ENCODE measurements around the gene PHACTR2.
"Not testable (repeated sequence)": the region's sequence is repeated elsewhere in the genome, so short reads cannot be mapped to it uniquely, and the experiment has no call there.

The PHACTR2 gene

GRCh38 chr6:143664171-143664570 lies 13.6 kb upstream of the PHACTR2 start:
- Histone ChIP-seq H3K27ac (replicated peaks) (no peak overlapping the region), H3K27me3 (ENCODE audit: insufficient read depth, poor library complexity, severe bottlenecking) (no peaks in the 10 kb centered on the region), H3K4me3 (replicated peaks; ENCODE audit: insufficient read depth, low read length) (no peak overlapping the region)
- no peak for DNase-seq (ENCODE audit: low read depth in 1 of 2, low spot score in 1 of 2)
- TF ChIP-seq, protein P1, sequence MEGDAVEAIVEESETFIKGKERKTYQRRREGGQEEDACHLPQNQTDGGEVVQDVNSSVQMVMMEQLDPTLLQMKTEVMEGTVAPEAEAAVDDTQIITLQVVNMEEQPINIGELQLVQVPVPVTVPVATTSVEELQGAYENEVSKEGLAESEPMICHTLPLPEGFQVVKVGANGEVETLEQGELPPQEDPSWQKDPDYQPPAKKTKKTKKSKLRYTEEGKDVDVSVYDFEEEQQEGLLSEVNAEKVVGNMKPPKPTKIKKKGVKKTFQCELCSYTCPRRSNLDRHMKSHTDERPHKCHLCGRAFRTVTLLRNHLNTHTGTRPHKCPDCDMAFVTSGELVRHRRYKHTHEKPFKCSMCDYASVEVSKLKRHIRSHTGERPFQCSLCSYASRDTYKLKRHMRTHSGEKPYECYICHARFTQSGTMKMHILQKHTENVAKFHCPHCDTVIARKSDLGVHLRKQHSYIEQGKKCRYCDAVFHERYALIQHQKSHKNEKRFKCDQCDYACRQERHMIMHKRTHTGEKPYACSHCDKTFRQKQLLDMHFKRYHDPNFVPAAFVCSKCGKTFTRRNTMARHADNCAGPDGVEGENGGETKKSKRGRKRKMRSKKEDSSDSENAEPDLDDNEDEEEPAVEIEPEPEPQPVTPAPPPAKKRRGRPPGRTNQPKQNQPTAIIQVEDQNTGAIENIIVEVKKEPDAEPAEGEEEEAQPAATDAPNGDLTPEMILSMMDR (IDR thresholded peaks at IDR 0.05; ENCODE audit: insufficient read depth, low read length) = no peak
- TF ChIP-seq GABPA (IDR thresholded peaks at IDR 0.05; ENCODE audit: low read depth) = no peak

- H3K4me3 ChIP-seq (replicated peaks; ENCODE audit: insufficient read depth, low read length); H3K27ac ChIP-seq (replicated peaks); H3K27me3 ChIP-seq (ENCODE audit: insufficient read depth, poor library complexity, severe bottlenecking); DNase-seq (ENCODE audit: low read depth in 1 of 2, low spot score in 1 of 2): not testable (repeated sequence)
Measured at GRCh38 chr6:143666007-143666406, 11.8 kb upstream of the PHACTR2 start.

DNA sequence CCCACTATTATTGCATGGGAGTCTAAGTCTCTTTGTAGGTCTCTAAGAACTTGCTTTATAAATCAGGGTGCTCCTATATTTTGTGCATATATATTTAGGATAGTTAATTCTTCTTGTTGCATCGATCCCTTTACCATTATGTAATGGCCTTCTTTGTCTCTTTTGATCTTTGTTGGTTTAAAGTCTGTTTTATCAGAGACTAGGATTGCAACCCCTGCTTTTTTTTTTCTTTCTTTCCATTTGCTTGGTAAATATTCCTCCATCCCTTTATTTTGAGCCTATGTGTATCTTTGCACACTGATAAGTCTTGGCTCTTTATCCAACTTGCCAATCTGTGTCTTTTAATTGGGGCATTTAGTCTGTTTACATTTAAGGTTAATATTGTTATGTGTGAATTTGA lies 8.3 kb upstream of the PHACTR2 start:
- not testable (repeated sequence) for H3K27me3 ChIP-seq (ENCODE audit: insufficient read depth, poor library complexity, severe bottlenecking); H3K4me3 ChIP-seq (replicated peaks; ENCODE audit: insufficient read depth, low read length); DNase-seq (ENCODE audit: low read depth in 1 of 2, low spot score in 1 of 2); H3K27ac ChIP-seq (replicated peaks)

DNA sequence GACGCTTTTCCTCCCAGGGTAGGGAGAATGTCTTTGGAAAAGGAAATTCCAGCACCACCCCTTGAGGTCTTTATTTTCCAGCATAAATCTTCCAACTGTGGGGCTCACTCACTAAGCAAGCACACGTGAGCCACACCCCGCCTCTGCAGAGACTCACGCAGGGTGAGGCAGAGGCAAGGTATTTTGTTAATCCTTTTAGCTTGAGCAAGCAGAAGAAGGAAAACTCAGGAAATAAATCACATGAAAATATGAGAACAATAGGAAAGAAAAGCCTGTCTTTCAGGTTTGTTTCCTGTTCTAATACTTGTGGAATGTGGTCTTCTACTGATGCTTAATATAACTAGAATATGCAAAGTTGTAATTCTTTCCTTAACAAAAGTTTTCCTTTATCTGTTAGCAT lies 4.1 kb upstream of the PHACTR2 start:
- DNase-seq (ENCODE audit: low read depth in 1 of 2, low spot score in 1 of 2) = no peak

GRCh38 chr6:143674483-143675381 lies 3.0 kb upstream of the PHACTR2 start:
- Histone ChIP-seq H3K27ac (replicated peaks) (no peak overlapping the region), H3K4me3 (replicated peaks; ENCODE audit: insufficient read depth, low read length) (no peak overlapping the region), H3K27me3 (ENCODE audit: insufficient read depth, poor library complexity, severe bottlenecking) (peaks cover 3% of the 10 kb centered on the region)
- TF ChIP-seq POLR2AphosphoS5 (IDR thresholded peaks at IDR 0.05; ENCODE audit: low read depth) (no peak), GABPA (IDR thresholded peaks at IDR 0.05; ENCODE audit: low read depth) (no peak), SPI1 (IDR thresholded peaks at IDR 0.05; ENCODE audit: borderline replicate concordance, low read depth) (no peak)
- TF ChIP-seq, protein P1 (IDR thresholded peaks at IDR 0.05; ENCODE audit: insufficient read depth, low read length) = no peak
- TF ChIP-seq, protein P2, sequence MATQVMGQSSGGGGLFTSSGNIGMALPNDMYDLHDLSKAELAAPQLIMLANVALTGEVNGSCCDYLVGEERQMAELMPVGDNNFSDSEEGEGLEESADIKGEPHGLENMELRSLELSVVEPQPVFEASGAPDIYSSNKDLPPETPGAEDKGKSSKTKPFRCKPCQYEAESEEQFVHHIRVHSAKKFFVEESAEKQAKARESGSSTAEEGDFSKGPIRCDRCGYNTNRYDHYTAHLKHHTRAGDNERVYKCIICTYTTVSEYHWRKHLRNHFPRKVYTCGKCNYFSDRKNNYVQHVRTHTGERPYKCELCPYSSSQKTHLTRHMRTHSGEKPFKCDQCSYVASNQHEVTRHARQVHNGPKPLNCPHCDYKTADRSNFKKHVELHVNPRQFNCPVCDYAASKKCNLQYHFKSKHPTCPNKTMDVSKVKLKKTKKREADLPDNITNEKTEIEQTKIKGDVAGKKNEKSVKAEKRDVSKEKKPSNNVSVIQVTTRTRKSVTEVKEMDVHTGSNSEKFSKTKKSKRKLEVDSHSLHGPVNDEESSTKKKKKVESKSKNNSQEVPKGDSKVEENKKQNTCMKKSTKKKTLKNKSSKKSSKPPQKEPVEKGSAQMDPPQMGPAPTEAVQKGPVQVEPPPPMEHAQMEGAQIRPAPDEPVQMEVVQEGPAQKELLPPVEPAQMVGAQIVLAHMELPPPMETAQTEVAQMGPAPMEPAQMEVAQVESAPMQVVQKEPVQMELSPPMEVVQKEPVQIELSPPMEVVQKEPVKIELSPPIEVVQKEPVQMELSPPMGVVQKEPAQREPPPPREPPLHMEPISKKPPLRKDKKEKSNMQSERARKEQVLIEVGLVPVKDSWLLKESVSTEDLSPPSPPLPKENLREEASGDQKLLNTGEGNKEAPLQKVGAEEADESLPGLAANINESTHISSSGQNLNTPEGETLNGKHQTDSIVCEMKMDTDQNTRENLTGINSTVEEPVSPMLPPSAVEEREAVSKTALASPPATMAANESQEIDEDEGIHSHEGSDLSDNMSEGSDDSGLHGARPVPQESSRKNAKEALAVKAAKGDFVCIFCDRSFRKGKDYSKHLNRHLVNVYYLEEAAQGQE (IDR thresholded peaks at IDR 0.05; ENCODE audit: insufficient replicate concordance, low read depth) = no peak
- no peak for DNase-seq (ENCODE audit: low read depth in 1 of 2, low spot score in 1 of 2)

More for the DNA sequence above, 4.1 kb upstream of the PHACTR2 start:
- no peak overlapping the region for H3K4me3 ChIP-seq (replicated peaks; ENCODE audit: insufficient read depth, low read length)
- TF ChIP-seq GABPA (IDR thresholded peaks at IDR 0.05; ENCODE audit: low read depth) (no peak), SPI1 (IDR thresholded peaks at IDR 0.05; ENCODE audit: borderline replicate concordance, low read depth) (no peak), POLR2AphosphoS5 (IDR thresholded peaks at IDR 0.05; ENCODE audit: low read depth) (no peak)
- TF ChIP-seq, protein P2 (IDR thresholded peaks at IDR 0.05; ENCODE audit: insufficient replicate concordance, low read depth) = no peak
- TF ChIP-seq, protein P1 (IDR thresholded peaks at IDR 0.05; ENCODE audit: insufficient read depth, low read length) = no peak
- H3K27ac ChIP-seq (replicated peaks) = no peak overlapping the region
- H3K27me3 ChIP-seq (ENCODE audit: insufficient read depth, poor library complexity, severe bottlenecking) = peaks cover 3% of the 10 kb centered on the region

Measured in HL-60 (cell line).